ENCODE measurements around the gene TMED1. TPM values are rescaled to one million over a fixed set of nuclear protein-coding genes. Genes with fewer than 3 reads are reported as not detected.

The TMED1 gene, protein sequence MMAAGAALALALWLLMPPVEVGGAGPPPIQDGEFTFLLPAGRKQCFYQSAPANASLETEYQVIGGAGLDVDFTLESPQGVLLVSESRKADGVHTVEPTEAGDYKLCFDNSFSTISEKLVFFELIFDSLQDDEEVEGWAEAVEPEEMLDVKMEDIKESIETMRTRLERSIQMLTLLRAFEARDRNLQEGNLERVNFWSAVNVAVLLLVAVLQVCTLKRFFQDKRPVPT
- 25.0 TPM for total RNA-seq

DNA sequence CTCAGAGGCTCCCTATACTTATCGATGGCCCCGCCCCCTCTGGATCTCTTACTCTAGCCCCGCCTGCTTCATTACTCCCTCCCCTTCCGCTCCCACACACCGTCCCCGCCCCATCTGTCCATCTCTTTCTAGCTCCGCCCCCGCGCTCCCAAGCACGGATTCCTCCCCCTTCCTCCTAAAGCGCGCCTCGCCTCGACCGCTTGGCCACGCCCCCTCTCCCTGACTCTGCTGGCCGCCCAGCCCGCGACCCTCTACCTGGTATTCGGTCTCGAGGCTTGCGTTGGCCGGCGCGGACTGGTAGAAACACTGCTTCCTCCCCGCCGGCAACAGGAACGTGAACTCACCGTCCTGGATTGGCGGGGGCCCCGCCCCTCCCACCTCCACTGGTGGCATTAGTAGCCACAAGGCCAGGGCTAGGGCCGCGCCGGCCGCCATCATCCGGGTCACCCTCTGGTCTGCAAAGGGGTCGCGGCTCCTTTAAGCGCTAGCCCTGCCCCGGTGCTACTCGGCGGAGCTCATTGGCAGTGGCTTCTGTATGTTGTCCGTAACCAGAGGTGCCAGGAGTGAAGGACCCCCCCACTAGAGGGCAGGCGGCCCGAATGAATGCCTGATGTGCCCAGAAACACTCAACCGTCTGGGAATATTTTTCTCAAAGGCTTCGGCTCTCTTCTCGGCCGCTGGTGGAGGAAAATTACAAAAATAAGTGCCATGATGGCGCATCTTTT lies at the start of gene TMED1:
Gene TMED1 (minus strand): TSS at position 459 of the 725 bp plus-strand sequence. CDS start 21 bp downstream, at position 438.
- Histone ChIP-seq H3K4me1 (peaks cover 0 to 7% of the 10 kb centered on the region in 2 donors), H3K27me3 (no peaks in the 10 kb centered on the region), H3K4me3 (peak within 1 kb of the TSS; percentile 71 to 86), H3K9me3 (no peaks in the 10 kb centered on the region), H3K36me3 (peaks cover 14 to 26% of the 10 kb centered on the region in 2 donors), H3K27ac (peak within 1 kb of the TSS; percentile 96 to 99)
- DNase-seq (ENCODE audit: low spot score in 2 of 2), result peak; percentile 91 to 98
- TF ChIP-seq, protein P1, sequence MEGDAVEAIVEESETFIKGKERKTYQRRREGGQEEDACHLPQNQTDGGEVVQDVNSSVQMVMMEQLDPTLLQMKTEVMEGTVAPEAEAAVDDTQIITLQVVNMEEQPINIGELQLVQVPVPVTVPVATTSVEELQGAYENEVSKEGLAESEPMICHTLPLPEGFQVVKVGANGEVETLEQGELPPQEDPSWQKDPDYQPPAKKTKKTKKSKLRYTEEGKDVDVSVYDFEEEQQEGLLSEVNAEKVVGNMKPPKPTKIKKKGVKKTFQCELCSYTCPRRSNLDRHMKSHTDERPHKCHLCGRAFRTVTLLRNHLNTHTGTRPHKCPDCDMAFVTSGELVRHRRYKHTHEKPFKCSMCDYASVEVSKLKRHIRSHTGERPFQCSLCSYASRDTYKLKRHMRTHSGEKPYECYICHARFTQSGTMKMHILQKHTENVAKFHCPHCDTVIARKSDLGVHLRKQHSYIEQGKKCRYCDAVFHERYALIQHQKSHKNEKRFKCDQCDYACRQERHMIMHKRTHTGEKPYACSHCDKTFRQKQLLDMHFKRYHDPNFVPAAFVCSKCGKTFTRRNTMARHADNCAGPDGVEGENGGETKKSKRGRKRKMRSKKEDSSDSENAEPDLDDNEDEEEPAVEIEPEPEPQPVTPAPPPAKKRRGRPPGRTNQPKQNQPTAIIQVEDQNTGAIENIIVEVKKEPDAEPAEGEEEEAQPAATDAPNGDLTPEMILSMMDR (IDR thresholded peaks at IDR 0.05), result peak in 2 of 3 experiments; percentile 41 to 46
- intact Hi-C loops (cut with DNase I), result loop anchor here (1.0 kb wide), 4 partner anchors 18 to 119 kb away; partner anchors contain the start of gene CARM1

DNA sequence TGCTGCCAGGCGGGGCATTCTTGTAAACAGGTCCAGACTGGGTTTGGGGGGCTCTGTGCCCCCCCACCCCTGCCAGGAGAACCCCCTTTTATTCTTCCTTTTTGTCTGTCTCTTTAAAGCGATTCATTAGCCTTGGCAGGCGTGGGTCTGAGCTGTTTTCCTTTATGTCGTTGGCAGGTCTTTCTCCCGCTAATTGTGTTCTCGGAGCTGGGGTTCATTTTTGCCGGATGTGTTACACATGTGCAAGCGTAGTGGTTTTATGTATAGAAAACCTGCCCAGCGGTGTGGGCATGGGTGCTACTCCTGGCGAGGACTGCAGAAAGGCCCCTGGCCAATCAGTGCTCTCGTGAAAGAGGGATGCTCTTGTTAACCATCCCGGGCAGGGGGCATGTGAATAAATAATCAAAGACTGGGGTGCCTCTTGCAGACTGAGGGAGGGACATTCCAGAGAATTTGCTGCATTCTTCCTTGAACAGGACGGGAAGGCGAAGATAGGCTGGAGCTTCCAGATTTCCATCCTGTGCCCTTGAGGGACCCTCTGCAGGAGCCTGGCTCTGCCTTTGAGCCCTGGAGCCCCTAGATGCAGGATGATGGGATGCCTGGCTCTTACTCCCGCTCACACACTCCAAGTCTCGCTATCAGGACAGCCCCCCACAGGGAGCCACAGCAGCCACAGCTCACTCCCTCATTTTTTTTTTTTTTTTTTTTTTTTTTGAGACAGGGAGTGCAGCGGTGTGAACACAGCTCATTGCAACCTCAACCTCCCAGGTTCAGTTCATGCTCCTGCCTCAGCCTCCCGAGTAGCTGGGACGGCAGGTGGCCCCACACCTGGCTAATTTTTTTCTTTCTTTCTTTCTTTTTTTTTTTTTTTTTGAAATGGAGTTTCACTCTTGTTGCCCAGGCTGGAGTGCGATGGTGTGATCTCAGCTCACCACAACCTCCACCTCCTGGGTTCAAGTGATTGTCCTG lies 49.5 kb upstream of the TMED1 start:
- intact Hi-C loops (cut with DNase I), result no loop called here
- DNase-seq (ENCODE audit: low spot score in 2 of 2), result no peak
- Histone ChIP-seq H3K9me3 (no peaks in the 10 kb centered on the region), H3K4me3 (no peak overlapping the region), H3K36me3 (no peaks in the 10 kb centered on the region), H3K27ac (no peak overlapping the region), H3K27me3 (no peaks in the 10 kb centered on the region), H3K4me1 (peaks cover 0 to 11% of the 10 kb centered on the region in 2 donors)
- TF ChIP-seq, protein P1 (IDR thresholded peaks at IDR 0.05), result no peak

DNA sequence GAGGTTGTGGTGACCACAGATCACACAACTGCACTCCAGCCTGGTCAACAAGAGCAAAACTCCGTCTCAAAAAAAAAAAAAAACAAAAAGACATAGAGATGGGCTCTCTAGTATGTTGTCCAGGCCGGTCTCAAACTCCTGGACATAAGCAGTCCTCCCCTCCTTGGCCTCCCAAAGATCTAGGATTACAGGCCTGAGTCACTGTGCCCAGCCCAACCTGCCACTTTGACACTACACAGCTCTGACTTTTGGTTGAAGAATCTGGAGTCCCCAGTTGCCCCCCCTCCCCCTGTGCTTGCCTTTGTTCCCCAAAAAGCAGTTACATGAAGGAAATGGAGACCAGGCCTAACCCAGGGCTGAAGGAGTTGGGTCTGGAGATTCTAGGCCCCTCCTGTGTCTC lies 48.3 kb upstream of the TMED1 start:
- Histone ChIP-seq H3K27me3 (no peaks in the 10 kb centered on the region), H3K4me1 (peaks cover 0 to 11% of the 10 kb centered on the region in 2 donors), H3K27ac (no peak overlapping the region), H3K36me3 (no peaks in the 10 kb centered on the region), H3K9me3 (no peaks in the 10 kb centered on the region), H3K4me3 (no peak overlapping the region)
- intact Hi-C loops (cut with DNase I), result no loop called here
- DNase-seq (ENCODE audit: low spot score in 2 of 2), result no peak
- TF ChIP-seq, protein P1 (IDR thresholded peaks at IDR 0.05), result no peak

DNA sequence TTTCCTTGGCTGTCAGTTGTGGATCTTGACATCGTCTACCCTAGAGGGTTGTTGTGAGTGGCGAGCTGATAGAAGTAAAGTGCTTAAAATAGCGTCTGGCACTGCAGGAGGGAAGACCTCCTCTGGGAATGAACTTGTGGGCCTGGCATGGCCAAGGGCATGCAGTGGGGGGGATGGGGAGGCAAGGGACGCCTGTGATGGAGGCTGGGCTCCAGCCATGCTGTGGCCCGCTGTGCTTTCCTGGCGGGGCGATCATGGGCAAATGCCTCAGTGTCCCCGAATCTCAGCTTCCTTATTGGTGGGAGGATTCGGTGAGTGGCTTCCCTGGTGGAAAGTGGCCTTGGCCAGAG lies 46.1 kb upstream of the TMED1 start:
- H3K4me1 ChIP-seq, result peaks cover 0 to 14% of the 10 kb centered on the region in 2 donors
- H3K9me3 ChIP-seq, result no peaks in the 10 kb centered on the region
- H3K27me3 ChIP-seq, result no peaks in the 10 kb centered on the region
- TF ChIP-seq, protein P1 (IDR thresholded peaks at IDR 0.05), result no peak
- intact Hi-C loops (cut with DNase I), result no loop called here
- no peak overlapping the region for H3K4me3 ChIP-seq
- no peak for DNase-seq (ENCODE audit: low spot score in 2 of 2)
- H3K36me3 ChIP-seq, result no peaks in the 10 kb centered on the region
- no peak overlapping the region for H3K27ac ChIP-seq

DNA sequence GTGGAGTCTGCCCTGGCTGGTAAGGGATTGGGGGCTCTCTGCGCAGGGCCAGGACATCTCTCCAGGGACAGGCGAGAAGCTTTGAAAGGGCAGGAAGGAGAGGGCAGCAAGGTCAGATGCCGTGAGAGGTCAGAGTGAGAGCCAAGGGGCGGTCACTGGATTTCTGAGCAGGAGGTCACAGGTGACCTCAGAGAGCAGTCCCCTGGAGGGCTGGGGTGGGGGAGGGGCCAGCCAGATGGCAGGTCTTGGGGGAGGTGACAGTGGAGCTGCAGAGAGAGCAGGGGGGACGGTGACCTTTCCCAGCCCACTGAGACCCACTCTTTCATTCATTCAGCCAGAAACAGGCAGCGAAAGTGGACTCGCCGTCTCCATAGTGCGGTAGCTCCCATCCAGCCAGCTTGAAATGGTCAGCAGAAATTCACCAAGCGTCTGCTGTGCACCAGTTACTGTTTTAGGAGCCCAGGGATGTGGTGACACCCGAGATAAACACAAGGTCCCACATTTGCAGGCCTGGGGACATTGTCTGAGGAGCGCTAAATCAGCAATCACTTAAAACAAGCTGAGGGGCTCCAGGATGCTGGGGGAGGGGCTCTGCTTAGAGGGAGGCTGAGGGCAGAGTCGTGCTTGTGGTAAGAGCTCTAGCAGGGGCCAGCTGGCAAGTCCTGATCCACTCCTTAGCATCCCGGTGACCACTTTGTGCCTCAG lies 45.5 kb upstream of the TMED1 start:
- Histone ChIP-seq H3K9me3 (no peaks in the 10 kb centered on the region), H3K4me3 (no peak overlapping the region), H3K36me3 (no peaks in the 10 kb centered on the region), H3K27ac (no peak overlapping the region), H3K27me3 (no peaks in the 10 kb centered on the region), H3K4me1 (peaks cover 0 to 19% of the 10 kb centered on the region in 2 donors)
- intact Hi-C loops (cut with DNase I), result no loop called here
- no peak for DNase-seq (ENCODE audit: low spot score in 2 of 2)
- TF ChIP-seq, protein P1 (IDR thresholded peaks at IDR 0.05), result no peak

All from ascending aorta (tissue), 2 donors.